Measurements from ENCODE around the gene SLC19A2. TPM values are rescaled to one million over a fixed set of nuclear protein-coding genes. Genes with fewer than 3 reads are reported as not detected.
"Not testable (repeated sequence)": the region's sequence is repeated elsewhere in the genome, so short reads cannot be mapped to it uniquely, and the experiment has no call there.

Gene SLC19A2, protein sequence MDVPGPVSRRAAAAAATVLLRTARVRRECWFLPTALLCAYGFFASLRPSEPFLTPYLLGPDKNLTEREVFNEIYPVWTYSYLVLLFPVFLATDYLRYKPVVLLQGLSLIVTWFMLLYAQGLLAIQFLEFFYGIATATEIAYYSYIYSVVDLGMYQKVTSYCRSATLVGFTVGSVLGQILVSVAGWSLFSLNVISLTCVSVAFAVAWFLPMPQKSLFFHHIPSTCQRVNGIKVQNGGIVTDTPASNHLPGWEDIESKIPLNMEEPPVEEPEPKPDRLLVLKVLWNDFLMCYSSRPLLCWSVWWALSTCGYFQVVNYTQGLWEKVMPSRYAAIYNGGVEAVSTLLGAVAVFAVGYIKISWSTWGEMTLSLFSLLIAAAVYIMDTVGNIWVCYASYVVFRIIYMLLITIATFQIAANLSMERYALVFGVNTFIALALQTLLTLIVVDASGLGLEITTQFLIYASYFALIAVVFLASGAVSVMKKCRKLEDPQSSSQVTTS
- 12.1 TPM for polyA plus RNA-seq
- long read RNA-seq, donor 1, result 0 reads
- long read RNA-seq, donor 2, partial matches to known transcripts, result 5 of 7 reads
- long read RNA-seq, donor 2, other reads (novel, unspliced or antisense), result 0 of 7 reads
- long read RNA-seq, donor 3, result 0 reads
- long read RNA-seq, donor 4, result 0 reads
- long read RNA-seq, donor 5, partial matches to known transcripts, result 0 of 1 reads
- long read RNA-seq, donor 5, other reads (novel, unspliced or antisense), result 0 of 1 reads
- long read RNA-seq, donor 6, partial matches to known transcripts, result 0 of 4 reads
- long read RNA-seq, donor 6, other reads (novel, unspliced or antisense), result 0 of 4 reads
- long read RNA-seq, donor 7, result 0 reads
- long read RNA-seq, donor 8, partial matches to known transcripts, result 8 of 9 reads
- long read RNA-seq, donor 8, other reads (novel, unspliced or antisense), result 0 of 9 reads
- long read RNA-seq, donor 9, partial matches to known transcripts, result 0 of 2 reads
- long read RNA-seq, donor 9, other reads (novel, unspliced or antisense), result 0 of 2 reads
- long read RNA-seq, donor 10, partial matches to known transcripts, result 0 of 1 reads
- long read RNA-seq, donor 10, other reads (novel, unspliced or antisense), result 0 of 1 reads
- long read RNA-seq, donor 11, partial matches to known transcripts, result 0 of 2 reads
- long read RNA-seq, donor 11, other reads (novel, unspliced or antisense), result 0 of 2 reads

DNA sequence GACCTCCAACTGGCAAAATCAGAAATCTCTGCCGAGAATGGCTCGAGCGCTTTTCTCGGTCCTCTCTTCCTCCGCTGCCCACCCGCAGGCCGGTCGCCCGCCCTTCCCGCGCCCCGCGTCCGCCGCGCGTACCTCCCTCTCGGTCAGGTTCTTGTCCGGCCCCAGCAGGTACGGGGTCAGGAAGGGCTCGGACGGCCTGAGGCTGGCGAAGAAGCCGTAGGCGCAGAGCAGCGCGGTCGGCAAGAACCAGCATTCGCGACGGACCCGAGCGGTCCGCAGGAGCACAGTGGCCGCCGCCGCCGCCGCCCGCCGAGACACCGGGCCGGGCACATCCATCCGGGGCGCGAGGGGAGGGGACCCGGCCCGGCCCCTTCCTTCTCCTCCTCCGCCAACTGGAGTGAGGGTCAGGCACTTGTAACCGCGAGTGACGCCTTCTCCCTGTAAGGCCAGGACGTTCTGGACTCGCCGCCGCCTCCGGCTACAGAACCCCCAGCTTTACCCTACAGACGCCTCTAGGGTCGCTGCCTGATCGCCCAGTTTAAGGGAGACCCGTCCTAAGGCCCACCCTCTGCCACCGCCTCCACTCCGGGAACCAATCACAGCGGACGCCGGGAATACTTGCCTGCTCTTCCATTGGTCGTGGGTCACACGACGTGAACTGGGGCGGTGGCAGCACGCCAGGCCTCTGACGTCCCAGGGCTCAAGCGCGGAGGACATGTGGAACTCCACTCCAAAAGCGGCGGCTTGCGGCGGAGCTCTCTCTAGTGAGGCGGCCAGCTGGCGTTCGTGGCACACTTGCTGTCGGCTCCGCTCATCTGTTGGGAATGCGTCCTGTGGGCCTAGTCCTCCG is at the start of gene SLC19A2:
TSS of gene SLC19A2 (minus strand) at position 514 of the 850 bp plus-strand sequence. CDS start at position 336, 178 bp downstream.
- H3K4me3 ChIP-seq (ENCODE audit: low read length), result peak within 1 kb of the TSS; percentile 80
- peak within 1 kb of the TSS; percentile 82 for H3K27ac ChIP-seq (ENCODE audit: low read length)
- peaks cover 16% of the 10 kb centered on the region for H3K4me1 ChIP-seq (ENCODE audit: control insufficient read depth, insufficient read depth, low read length)
- H3K9me3 ChIP-seq (ENCODE audit: control insufficient read depth, low read depth, low read length), result no peaks in the 10 kb centered on the region
- DNase-seq, result peak; percentile 99
- WGBS (ENCODE audit: insufficient coverage, low lambda C conversion rate), result no CpG with 5 or more reads among the region's 85 CpGs
- H3K27me3 ChIP-seq (ENCODE audit: control insufficient read depth, insufficient read depth, low read length), result no peaks in the 10 kb centered on the region
- no peaks in the 10 kb centered on the region for H3K36me3 ChIP-seq (ENCODE audit: control insufficient read depth, insufficient read depth, low read length)

DNA sequence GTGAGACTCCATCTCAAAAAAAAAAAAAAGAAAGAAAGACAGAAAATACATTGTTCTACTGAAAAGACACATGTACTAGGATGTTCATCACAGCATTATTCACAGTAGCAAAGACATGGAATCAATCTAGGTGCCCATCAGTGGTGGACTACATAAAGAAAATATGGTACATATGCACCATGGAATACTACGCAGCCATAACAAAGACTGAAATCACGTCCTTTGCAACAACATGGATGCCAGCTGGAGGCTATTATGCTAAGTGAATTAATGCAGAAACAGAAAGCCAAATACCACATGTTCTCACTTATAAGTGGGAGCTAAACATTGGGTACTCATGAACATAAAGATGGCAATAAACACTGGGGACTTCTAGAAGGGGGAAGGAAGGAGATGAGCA is 48.9 kb upstream of the SLC19A2 start:
- Histone ChIP-seq H3K27me3 (ENCODE audit: control insufficient read depth, insufficient read depth, low read length) (no peaks in the 10 kb centered on the region), H3K9me3 (ENCODE audit: control insufficient read depth, low read depth, low read length) (no peaks in the 10 kb centered on the region), H3K27ac (ENCODE audit: low read length) (no peak overlapping the region), H3K36me3 (ENCODE audit: control insufficient read depth, insufficient read depth, low read length) (no peaks in the 10 kb centered on the region), H3K4me3 (ENCODE audit: low read length) (no peak overlapping the region), H3K4me1 (ENCODE audit: control insufficient read depth, insufficient read depth, low read length) (peaks cover 3% of the 10 kb centered on the region)
- WGBS (ENCODE audit: insufficient coverage, low lambda C conversion rate), result no CpG with 5 or more reads among the region's 2 CpGs
- no peak for DNase-seq

DNA sequence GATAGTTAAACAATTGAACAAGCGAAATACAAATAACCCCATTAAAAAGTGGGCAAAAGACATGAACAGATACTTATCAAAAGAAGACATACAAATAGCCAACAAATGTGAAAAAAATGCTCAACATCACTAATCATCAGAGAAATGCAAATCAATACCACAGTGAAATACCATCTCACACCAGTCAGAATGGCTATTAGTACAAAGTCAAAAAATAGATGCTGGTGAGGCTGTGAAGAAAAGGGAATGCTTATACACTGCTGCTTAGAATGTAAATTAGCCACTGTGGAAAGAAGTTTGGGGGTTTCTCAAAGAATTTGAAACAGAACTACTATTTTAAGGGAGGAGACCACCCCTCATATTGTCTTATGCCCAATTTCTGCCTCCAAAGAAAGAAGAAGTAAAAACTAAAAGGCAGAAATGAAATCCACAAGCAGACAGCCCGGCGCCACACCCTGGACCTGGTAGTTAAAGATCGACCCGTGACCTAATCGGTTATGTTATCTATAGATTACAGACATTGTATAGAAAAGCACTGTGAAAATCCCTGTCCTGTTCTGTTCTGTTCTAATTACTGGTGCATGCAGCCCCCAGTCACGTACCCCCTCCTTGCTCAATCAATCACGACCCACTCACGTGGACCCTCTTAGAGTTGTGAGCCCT is 47.9 kb upstream of the SLC19A2 start:
- H3K4me3 ChIP-seq (ENCODE audit: low read length); H3K27ac ChIP-seq (ENCODE audit: low read length); H3K9me3 ChIP-seq (ENCODE audit: control insufficient read depth, low read depth, low read length); H3K36me3 ChIP-seq (ENCODE audit: control insufficient read depth, insufficient read depth, low read length); H3K27me3 ChIP-seq (ENCODE audit: control insufficient read depth, insufficient read depth, low read length); DNase-seq: not testable (repeated sequence)
- H3K4me1 ChIP-seq (ENCODE audit: control insufficient read depth, insufficient read depth, low read length), result peaks cover 11% of the 10 kb centered on the region
- WGBS (ENCODE audit: insufficient coverage, low lambda C conversion rate), result 100% methylated on average over 1 of the region's 9 CpGs

DNA sequence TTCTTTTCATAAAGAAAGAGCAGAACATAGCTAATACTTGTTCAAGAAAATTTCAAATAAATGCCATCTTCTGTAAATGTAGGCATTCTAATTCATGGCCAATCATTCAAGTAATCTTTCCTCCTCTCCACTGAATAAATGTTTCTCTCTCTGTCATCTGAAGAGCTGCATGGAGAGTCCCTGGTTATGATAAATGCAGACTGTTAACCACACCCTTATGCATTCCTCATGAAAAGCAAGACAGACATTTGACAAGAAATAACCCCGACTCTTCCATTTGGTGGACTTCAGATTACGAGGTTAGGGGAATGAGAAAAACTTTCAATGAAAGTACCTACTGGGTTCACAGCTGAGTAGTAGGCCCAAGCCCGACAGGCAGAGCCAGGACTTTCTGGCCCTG is 44.7 kb upstream of the SLC19A2 start:
- H3K9me3 ChIP-seq (ENCODE audit: control insufficient read depth, low read depth, low read length), result no peaks in the 10 kb centered on the region
- H3K27ac ChIP-seq (ENCODE audit: low read length), result no peak overlapping the region
- no peak for DNase-seq
- H3K36me3 ChIP-seq (ENCODE audit: control insufficient read depth, insufficient read depth, low read length), result no peaks in the 10 kb centered on the region
- H3K27me3 ChIP-seq (ENCODE audit: control insufficient read depth, insufficient read depth, low read length), result no peaks in the 10 kb centered on the region
- H3K4me3 ChIP-seq (ENCODE audit: low read length), result no peak overlapping the region
- peaks cover 11% of the 10 kb centered on the region for H3K4me1 ChIP-seq (ENCODE audit: control insufficient read depth, insufficient read depth, low read length)
- WGBS (ENCODE audit: insufficient coverage, low lambda C conversion rate), result 80% methylated on average over 1 of the region's 3 CpGs

DNA sequence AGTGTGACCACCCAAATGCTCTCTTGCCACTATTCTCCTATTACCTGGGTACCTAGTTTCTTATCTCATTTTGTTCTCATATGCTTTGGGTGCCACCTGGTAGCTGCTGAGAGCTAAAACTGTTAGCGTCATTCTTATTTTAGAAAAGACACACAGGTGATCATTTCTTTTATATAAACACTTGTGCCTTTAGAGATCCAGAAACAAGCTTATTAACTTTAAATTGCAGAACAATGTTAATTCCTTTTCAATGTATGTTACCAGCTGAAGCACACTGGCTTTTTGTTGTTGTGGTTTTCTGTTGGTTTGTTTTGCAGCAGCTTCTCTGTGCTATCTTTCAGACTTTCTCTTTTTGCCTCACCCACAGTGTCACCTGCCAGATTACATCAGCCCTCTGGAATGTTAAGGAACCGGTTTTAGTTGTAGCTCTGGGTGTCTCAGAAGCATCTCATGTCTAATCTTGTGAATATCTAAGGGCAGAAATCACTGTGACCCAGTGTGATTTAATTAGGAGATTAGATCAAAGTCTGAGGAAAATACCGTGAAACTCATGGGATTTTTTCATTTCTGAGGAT is 43.4 kb upstream of the SLC19A2 start:
- Histone ChIP-seq H3K9me3 (ENCODE audit: control insufficient read depth, low read depth, low read length) (no peaks in the 10 kb centered on the region), H3K36me3 (ENCODE audit: control insufficient read depth, insufficient read depth, low read length) (no peaks in the 10 kb centered on the region), H3K27ac (ENCODE audit: low read length) (peak overlapping the region; percentile 11), H3K4me1 (ENCODE audit: control insufficient read depth, insufficient read depth, low read length) (peaks cover 11% of the 10 kb centered on the region), H3K4me3 (ENCODE audit: low read length) (no peak overlapping the region), H3K27me3 (ENCODE audit: control insufficient read depth, insufficient read depth, low read length) (no peaks in the 10 kb centered on the region)
- WGBS (ENCODE audit: insufficient coverage, low lambda C conversion rate), result no CpG with 5 or more reads among the region's 3 CpGs
- DNase-seq, result peak; percentile 84 to 92

DNA sequence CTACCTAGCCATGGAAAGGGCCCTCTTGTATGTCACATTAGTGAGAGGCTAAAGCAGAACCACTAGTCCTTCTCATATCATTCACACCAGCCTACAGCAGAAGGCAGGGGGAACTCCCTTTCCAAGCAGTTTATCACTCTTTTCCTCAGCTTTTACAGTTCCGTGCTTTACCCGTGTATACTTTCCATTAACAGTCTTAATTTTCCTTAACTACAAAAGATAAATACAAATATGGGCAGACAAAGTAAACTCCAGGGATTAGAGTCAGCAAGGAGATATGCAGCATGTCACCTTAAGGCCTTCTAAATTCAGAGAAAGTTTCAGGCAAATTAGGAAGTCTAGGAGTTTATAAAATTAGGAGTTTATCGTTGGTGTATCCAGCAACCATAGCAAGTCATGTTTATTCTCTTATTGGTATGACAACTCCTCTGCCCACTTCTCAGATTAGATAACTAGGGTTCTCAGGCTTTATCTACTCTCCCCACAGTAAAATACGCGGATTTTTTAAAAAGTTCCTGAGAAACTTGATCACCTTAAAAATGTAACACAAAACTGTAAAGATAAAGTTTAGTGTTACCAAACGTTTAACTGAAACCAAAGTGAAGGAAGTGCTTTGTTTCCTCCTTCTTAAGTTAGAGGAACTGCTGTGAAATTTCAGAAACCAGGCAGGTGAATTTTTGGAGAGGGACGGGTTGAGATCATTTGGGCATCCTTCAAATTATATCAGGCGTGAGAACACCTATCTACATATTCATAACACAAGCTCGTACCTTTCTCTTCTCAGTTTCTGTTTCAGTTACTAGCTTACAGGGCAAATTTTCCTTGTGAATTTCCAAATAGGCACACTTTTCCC is 42.7 kb upstream of the SLC19A2 start:
- Histone ChIP-seq H3K27me3 (ENCODE audit: control insufficient read depth, insufficient read depth, low read length) (no peaks in the 10 kb centered on the region), H3K27ac (ENCODE audit: low read length) (peak overlapping the region; percentile 11), H3K9me3 (ENCODE audit: control insufficient read depth, low read depth, low read length) (no peaks in the 10 kb centered on the region), H3K4me1 (ENCODE audit: control insufficient read depth, insufficient read depth, low read length) (peaks cover 11% of the 10 kb centered on the region), H3K4me3 (ENCODE audit: low read length) (no peak overlapping the region), H3K36me3 (ENCODE audit: control insufficient read depth, insufficient read depth, low read length) (no peaks in the 10 kb centered on the region)
- WGBS (ENCODE audit: insufficient coverage, low lambda C conversion rate), result 25% methylated on average over 4 of the region's 9 CpGs
- peak in 1 of 2 donors; percentile 8 for DNase-seq

DNA sequence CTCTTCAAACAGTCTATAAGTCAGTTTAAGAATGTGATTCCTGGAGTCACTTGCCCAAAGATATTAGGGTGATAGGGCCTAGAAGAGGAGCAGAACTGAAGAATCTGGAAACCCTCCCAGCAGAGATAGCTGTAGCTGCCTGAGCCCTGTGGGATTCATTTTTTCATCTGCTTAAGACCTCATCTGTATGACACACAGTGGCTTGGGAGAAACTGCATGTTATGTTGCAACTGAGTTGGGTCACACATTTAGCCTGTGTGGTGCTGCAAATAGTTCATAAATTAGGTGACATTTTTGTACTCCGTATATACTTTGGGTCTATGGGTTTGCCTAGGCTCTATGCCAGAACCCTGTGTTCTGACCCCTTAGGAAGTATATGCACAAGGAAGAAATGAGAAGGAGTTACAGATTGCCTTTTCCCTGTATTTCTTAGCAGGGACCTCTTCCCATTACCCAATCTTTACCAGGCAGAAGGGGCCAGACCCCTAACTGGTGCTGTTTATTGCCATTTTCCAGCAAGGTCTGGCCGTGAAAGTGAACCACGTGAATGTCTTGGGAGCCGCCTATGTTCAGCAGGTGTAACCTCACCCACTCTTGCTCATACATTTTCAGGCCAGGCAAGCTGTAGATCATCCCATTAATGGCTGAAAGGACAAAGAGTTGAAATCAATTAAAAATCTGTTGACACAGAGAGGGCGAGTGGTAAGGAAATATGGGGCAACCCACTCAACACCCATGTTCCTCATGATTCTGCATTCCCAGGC is 41.9 kb upstream of the SLC19A2 start:
- WGBS (ENCODE audit: insufficient coverage, low lambda C conversion rate), result no CpG with 5 or more reads among the region's 5 CpGs
- no peaks in the 10 kb centered on the region for H3K27me3 ChIP-seq (ENCODE audit: control insufficient read depth, insufficient read depth, low read length)
- H3K4me1 ChIP-seq (ENCODE audit: control insufficient read depth, insufficient read depth, low read length), result peaks cover 11% of the 10 kb centered on the region
- H3K9me3 ChIP-seq (ENCODE audit: control insufficient read depth, low read depth, low read length), result no peaks in the 10 kb centered on the region
- no peak overlapping the region for H3K4me3 ChIP-seq (ENCODE audit: low read length)
- no peak overlapping the region for H3K27ac ChIP-seq (ENCODE audit: low read length)
- no peaks in the 10 kb centered on the region for H3K36me3 ChIP-seq (ENCODE audit: control insufficient read depth, insufficient read depth, low read length)
- peak in 1 of 2 donors; percentile 22 for DNase-seq

DNA sequence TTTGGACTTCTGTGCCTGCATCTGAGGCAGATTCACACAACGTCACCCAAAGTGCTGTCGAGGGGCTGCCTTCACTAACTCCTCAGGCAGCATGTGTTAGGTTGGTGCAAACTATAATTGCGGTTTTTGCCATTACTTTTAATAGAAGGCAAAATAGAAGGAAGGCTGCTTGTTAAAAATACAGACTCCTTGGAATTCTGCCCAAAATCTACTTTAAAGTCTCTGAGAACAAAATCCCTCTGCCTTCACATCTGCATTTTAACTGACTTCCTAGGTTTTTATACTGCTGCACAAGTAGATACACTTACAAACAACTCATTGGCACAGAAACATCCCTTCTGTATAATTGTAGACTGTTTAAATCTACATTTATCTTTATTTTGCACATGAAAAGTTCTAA is 41.3 kb upstream of the SLC19A2 start:
- no peak overlapping the region for H3K27ac ChIP-seq (ENCODE audit: low read length)

More for the DNA sequence above, 41.3 kb upstream of the SLC19A2 start:
- no CpG with 5 or more reads among the region's 3 CpGs for WGBS (ENCODE audit: insufficient coverage, low lambda C conversion rate)
- no peaks in the 10 kb centered on the region for H3K36me3 ChIP-seq (ENCODE audit: control insufficient read depth, insufficient read depth, low read length)
- no peaks in the 10 kb centered on the region for H3K9me3 ChIP-seq (ENCODE audit: control insufficient read depth, low read depth, low read length)
- no peak for DNase-seq
- H3K4me3 ChIP-seq (ENCODE audit: low read length), result no peak overlapping the region
- peaks cover 11% of the 10 kb centered on the region for H3K4me1 ChIP-seq (ENCODE audit: control insufficient read depth, insufficient read depth, low read length)
- no peaks in the 10 kb centered on the region for H3K27me3 ChIP-seq (ENCODE audit: control insufficient read depth, insufficient read depth, low read length)

Measured in large intestine (tissue), 12 donors.